ENCODE data around the gene GRIN3A. TPM values are rescaled to one million over a fixed set of nuclear protein-coding genes. Genes with fewer than 3 reads are reported as not detected.

The GRIN3A gene
- total and polyA plus RNA-seq, 4 donors, result 0.02 to 0.11 (median 0.07) TPM

DNA sequence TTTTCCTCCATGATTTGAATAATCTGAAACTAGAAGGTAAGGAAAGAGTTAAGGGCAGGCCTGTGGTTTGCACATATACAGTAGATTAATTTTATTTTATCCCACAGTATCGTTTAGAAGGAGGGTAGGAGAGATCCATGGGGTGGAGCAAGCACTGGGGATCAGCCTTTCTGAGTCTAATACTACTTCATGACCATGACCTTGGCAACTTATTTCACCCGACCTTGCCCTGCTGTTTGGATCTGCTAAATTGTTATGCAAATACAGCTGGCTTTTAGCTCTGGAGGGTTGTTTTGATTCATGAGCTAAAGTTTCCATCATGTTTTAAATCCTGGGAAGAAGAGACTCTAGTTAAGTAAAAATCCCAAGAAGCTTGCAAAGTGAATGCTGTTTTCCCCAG lies 864 bp upstream of the GRIN3A start:
- 2 to 12% methylated on average over 2 of the region's 2 CpGs for WGBS, 2 donors
- ATAC-seq (ENCODE audit: insufficient read depth, low FRiP score) (no peak), DNase-seq (no peak)
- no peak for TF ChIP-seq CTCF (IDR thresholded peaks at IDR 0.05; ENCODE audit: control extremely low read depth, extremely low read depth)
- H3K36me3 ChIP-seq (ENCODE audit: control insufficient read depth in 4 of 4, insufficient read depth in 4 of 4, low read length in 4 of 4), result no peaks in the 10 kb centered on the region
- no peak overlapping the region for H3K4me3 ChIP-seq
- H3K27me3 ChIP-seq (ENCODE audit: control insufficient read depth in 3 of 3, insufficient read depth in 3 of 3, low read length in 2 of 3), result peaks cover 13 to 45% (median 34%) of the 10 kb centered on the region in 3 donors
- no peak overlapping the region for H3K9ac ChIP-seq (ENCODE audit: insufficient read depth in 1 of 2, low read length in 2 of 2)
- peaks cover 0 to 7% (median 0%) of the 10 kb centered on the region in 4 donors for H3K9me3 ChIP-seq (ENCODE audit: control insufficient read depth in 4 of 4, insufficient read depth in 3 of 4, low read length in 3 of 4)
- peaks cover 0 to 15% (median 3%) of the 10 kb centered on the region in 5 donors for H3K4me1 ChIP-seq (ENCODE audit: control insufficient read depth in 5 of 5, insufficient read depth in 5 of 5, low read length in 5 of 5)
- no peak overlapping the region for H3K27ac ChIP-seq (ENCODE audit: low read depth in 1 of 2, low read length in 1 of 2)

GRCh38 chr9:101737705-101738565 lies 512 bp downstream of the GRIN3A start:
- Histone ChIP-seq H3K4me3 (no peak overlapping the region), H3K36me3 (ENCODE audit: control insufficient read depth in 4 of 4, insufficient read depth in 4 of 4, low read length in 4 of 4) (no peaks in the 10 kb centered on the region), H3K9me3 (ENCODE audit: control insufficient read depth in 4 of 4, insufficient read depth in 3 of 4, low read length in 3 of 4) (peaks cover 0 to 7% (median 0%) of the 10 kb centered on the region in 4 donors), H3K4me1 (ENCODE audit: control insufficient read depth in 5 of 5, insufficient read depth in 5 of 5, low read length in 5 of 5) (peaks cover 0 to 15% (median 3%) of the 10 kb centered on the region in 5 donors), H3K27ac (ENCODE audit: low read depth in 1 of 2, low read length in 1 of 2) (no peak overlapping the region), H3K27me3 (ENCODE audit: control insufficient read depth in 3 of 3, insufficient read depth in 3 of 3, low read length in 2 of 3) (peaks cover 13 to 45% (median 34%) of the 10 kb centered on the region in 3 donors), H3K9ac (ENCODE audit: insufficient read depth in 1 of 2, low read length in 2 of 2) (no peak overlapping the region)
- DNase-seq (peak; percentile 22 to 41 (median 39)), ATAC-seq (ENCODE audit: insufficient read depth, low FRiP score) (no peak)
- WGBS, 2 donors, result 2% methylated on average over 73 to 78 of the region's 78 CpGs
- TF ChIP-seq CTCF (IDR thresholded peaks at IDR 0.05; ENCODE audit: control extremely low read depth, extremely low read depth), result no peak

GRCh38 chr9:101737165-101737704 lies 1.2 kb downstream of the GRIN3A start:
- peaks cover 13 to 45% (median 34%) of the 10 kb centered on the region in 3 donors for H3K27me3 ChIP-seq (ENCODE audit: control insufficient read depth in 3 of 3, insufficient read depth in 3 of 3, low read length in 2 of 3)
- H3K27ac ChIP-seq (ENCODE audit: low read depth in 1 of 2, low read length in 1 of 2), result no peak overlapping the region
- no peak for DNase-seq
- 14 to 20% methylated on average over 32 of the region's 32 CpGs for WGBS, 2 donors
- peaks cover 0 to 7% (median 0%) of the 10 kb centered on the region in 4 donors for H3K9me3 ChIP-seq (ENCODE audit: control insufficient read depth in 4 of 4, insufficient read depth in 3 of 4, low read length in 3 of 4)
- H3K4me3 ChIP-seq, result no peak overlapping the region
- no peak for ATAC-seq (ENCODE audit: insufficient read depth, low FRiP score)
- no peaks in the 10 kb centered on the region for H3K36me3 ChIP-seq (ENCODE audit: control insufficient read depth in 4 of 4, insufficient read depth in 4 of 4, low read length in 4 of 4)
- H3K4me1 ChIP-seq (ENCODE audit: control insufficient read depth in 5 of 5, insufficient read depth in 5 of 5, low read length in 5 of 5), result peaks cover 0 to 15% (median 3%) of the 10 kb centered on the region in 5 donors
- no peak overlapping the region for H3K9ac ChIP-seq (ENCODE audit: insufficient read depth in 1 of 2, low read length in 2 of 2)
- no peak for TF ChIP-seq CTCF (IDR thresholded peaks at IDR 0.05; ENCODE audit: control extremely low read depth, extremely low read depth)

Data from lung (tissue), 12 donors.